Fibroblast of pulmonary artery (primary cell): ENCODE data around the gene DENND2C.

Experiments used
- DNase-seq: peaks from one replicate; pipeline ENCODE4 v3.0.0-alpha.2; 2010; ENCODE audit warnings: low read depth
- H3K4me3 ChIP-seq: replicated peaks from 2 replicates; pipeline ENCODE4 v1.5.1; 2011; ENCODE audit warnings: low read depth, mild to moderate bottlenecking, control low read depth, low read length, moderate library complexity
- TF ChIP-seq, protein P1 (sequence below): IDR thresholded peaks from 2 replicates; pipeline ENCODE4 v1.5.1; 2011; ENCODE audit warnings: mild to moderate bottlenecking, control low read depth, low read length, inconsistent platforms; ENCODE audit errors: missing control alignments

The DENND2C gene

DNA sequence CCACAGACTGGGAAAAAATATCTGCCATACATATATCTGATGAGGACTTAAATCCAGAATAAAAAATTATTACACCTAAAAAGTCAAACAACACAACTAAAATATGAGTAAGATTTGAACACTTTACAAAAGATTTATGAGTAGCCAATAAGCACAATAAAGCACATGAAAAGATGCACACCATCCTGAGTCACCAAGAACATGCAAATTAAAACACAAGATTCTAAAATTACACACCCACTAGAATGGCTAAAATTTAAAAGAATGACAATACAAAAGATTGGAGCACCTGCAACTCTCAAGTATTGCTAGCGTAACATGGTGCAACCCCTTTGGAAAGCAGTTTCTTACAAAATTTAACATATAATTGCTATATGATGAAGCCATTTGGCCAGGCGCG, 30.9 kb downstream of the DENND2C start:
- H3K4me3 ChIP-seq = no peak overlapping the region
- no peak for DNase-seq
- TF ChIP-seq, protein P1, sequence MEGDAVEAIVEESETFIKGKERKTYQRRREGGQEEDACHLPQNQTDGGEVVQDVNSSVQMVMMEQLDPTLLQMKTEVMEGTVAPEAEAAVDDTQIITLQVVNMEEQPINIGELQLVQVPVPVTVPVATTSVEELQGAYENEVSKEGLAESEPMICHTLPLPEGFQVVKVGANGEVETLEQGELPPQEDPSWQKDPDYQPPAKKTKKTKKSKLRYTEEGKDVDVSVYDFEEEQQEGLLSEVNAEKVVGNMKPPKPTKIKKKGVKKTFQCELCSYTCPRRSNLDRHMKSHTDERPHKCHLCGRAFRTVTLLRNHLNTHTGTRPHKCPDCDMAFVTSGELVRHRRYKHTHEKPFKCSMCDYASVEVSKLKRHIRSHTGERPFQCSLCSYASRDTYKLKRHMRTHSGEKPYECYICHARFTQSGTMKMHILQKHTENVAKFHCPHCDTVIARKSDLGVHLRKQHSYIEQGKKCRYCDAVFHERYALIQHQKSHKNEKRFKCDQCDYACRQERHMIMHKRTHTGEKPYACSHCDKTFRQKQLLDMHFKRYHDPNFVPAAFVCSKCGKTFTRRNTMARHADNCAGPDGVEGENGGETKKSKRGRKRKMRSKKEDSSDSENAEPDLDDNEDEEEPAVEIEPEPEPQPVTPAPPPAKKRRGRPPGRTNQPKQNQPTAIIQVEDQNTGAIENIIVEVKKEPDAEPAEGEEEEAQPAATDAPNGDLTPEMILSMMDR = no peak

DNA sequence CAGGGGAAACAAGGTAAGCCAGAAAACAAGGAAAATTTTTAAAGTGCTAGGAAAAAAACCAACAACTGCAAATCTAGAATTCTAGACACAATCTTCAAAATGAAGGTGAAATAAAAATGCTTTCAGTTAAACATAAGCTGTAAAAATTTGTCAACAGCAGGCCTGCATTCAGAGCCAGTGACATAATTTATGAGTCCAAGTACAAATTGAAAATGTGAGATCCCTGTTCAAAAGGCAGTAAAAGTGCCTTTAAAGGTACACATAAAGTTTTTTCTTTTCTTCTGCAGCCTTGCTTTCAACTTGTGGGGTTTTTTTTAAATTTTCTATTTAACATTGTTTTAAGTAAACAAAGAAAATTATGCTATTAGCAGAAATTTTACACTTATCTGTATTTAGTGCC, 37.4 kb downstream of the DENND2C start:
- no peak overlapping the region for H3K4me3 ChIP-seq
- DNase-seq = no peak
- TF ChIP-seq, protein P1 = no peak

DNA sequence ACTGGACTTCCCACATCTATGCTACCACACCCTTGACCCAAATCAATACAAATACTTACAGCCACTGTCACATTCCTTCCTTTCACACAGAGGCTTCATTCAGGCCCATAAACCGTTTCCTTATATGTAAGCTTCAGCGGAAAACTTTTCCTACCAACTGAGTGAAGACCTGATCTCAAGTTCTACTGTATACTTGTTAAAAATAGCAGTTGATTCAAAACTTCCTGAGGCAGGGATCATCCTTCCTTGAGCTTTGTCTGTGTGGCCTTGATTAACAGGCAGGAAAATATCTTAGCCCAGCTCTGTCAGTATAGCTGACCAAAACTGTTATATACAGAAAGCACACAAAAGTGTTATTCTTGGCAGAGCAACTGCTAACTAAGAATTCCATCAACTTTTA, 42.7 kb downstream of the DENND2C start:
- no peak for DNase-seq
- H3K4me3 ChIP-seq = no peak overlapping the region
- TF ChIP-seq, protein P1 = no peak

DNA sequence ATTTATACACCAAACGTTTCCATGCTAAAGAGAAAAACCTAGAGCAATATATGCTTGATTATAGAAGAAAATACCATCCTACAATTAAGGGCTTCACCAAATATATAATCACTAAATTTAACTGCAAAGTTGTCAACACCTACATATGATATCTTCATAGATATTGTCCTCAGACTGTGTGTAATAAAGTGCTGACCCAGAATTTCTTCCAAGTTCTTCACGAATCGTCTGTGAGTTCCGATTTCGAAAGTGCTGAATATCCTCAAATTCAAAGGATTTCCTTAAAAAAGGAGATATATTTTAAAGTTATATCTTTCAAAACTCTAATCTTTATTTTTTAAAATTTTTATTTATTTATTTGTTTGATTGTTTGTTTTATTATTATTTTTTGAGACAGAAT, 46.5 kb downstream of the DENND2C start:
- TF ChIP-seq, protein P1 = no peak
- H3K4me3 ChIP-seq = no peak overlapping the region
- DNase-seq = no peak

DNA sequence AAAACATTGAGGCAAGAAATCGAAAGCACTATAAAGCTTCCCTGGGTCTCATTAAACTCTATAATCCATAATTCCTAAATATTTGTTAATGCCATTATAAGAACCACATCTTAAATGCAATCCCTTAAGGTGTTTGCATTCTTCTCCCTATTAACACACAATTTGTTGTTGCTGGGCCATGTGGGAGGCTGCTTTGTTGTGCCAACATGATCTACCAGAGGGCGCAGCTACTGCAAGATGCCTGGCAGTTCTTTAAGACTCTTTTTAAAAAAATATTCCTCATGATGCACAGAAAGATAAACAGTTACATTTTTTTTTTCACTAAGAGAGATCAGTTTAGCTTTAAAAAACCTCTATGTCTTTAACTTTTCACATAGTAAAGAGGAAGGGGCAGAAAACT, 49.4 kb downstream of the DENND2C start:
- TF ChIP-seq, protein P1 = no peak
- no peak for DNase-seq
- no peak overlapping the region for H3K4me3 ChIP-seq

DNA sequence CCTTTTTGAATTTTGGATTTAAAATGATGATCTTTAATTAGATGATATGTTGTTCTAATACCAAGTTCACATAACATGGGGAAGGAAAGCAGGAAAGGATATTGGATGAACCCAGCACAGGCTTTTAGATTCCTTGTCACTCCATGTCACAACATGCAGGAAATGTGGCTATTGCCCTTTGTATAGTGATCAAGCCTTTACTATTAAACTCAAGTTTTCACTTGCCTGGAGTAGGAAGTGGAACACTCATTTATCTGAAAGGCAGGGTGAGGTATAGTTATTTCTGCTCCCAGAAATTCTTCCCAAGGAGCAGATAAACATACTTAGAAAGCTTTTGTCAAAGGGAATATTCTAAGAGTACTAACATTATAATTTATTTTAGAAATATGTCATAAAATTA, 51.2 kb downstream of the DENND2C start:
- TF ChIP-seq, protein P1 = no peak
- H3K4me3 ChIP-seq = no peak overlapping the region
- DNase-seq = no peak

DNA sequence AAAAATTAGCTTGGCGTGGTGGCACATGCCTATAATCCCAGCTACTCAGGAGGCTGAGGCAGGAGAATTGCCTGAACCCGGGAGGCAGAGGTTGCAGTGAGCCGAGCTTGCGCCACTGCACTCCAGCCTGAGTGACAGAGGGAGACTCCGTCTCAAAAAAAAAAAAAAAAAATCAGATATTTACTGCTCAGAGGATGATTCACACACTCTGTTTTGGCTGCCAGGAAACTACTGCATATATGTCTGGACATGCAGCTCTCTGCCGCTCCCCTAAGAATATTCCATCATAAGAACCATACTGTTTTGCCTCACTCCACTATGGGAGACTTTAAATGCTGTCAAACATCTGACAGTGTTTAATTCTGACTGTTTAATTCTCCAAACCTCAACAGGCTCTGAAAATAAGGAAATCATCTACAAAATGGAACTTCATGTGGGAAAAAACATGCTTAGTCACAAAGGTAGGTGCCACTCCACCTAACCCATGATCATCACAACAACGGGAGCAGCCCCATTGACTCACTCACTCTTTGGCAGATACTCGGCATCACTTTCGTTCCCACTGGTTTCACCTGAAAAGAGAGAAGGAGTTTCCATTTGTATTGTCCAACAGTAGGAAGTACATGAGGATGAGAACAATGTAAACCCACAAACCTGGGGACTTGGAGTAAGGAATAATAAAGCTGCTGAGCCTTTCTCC, 59.2 kb downstream of the DENND2C start:
- peak; percentile 46 for DNase-seq
- TF ChIP-seq, protein P1 = no peak
- no peak overlapping the region for H3K4me3 ChIP-seq
